H1 (cell line): Measurements from ENCODE around the gene BCAR1. TPM values are rescaled to one million over a fixed set of nuclear protein-coding genes. Genes with fewer than 3 reads are reported as not detected.

ENCODE experiments used
- CTCF ChIA-PET: fragments of 300-600 bp; sonication (Branson Sonifier 250); formaldehyde crosslinking; loops from one replicate; lab custom pipeline; 2021; ENCODE audit not compliant: partially characterized antibody; lab: Charles Lee
- POLR2A ChIA-PET: fragments of 300-600 bp; sonication (Branson Sonifier 250); formaldehyde crosslinking; loops from one replicate; lab custom pipeline; 2021; ENCODE audit warnings: inconsistent platforms; ENCODE audit not compliant: partially characterized antibody; lab: Charles Lee
- DNase-seq, 2 experiments: peaks; one replicate each; pipeline versions ENCODE4 v3.0.0 to v3.0.0-alpha.2; 2010 to 2022; ENCODE audit warnings: low spot score in 2 of 2, low read depth in 1 of 2, mixed read lengths in 1 of 2
- FAIRE-seq: peaks from 2 replicates; lab custom pipeline; 2011; peaks lifted over from hg19 to GRCh38; lab: Jason Lieb, UNC
- H2AFZ ChIP-seq: 2 replicates; pipeline ENCODE4 v1.8.1; 2012; ENCODE audit warnings: low read length, inconsistent platforms
- H2AK5ac ChIP-seq: 2 replicates; pipeline ENCODE4 v1.6.1; 2013; ENCODE audit warnings: low read depth, low read length
- H2BK120ac ChIP-seq: replicated peaks from 2 replicates; pipeline ENCODE3; 2013; ENCODE audit warnings: low read depth, low read length, inconsistent platforms
- H2BK12ac ChIP-seq: 2 replicates; pipeline ENCODE4 v1.6.1; 2013; ENCODE audit warnings: low read depth, low read length
- H2BK15ac ChIP-seq: 2 replicates; pipeline ENCODE4 v1.6.1; 2013; ENCODE audit warnings: low read length
- H2BK20ac ChIP-seq: 2 replicates; pipeline ENCODE4 v1.6.1; 2013; ENCODE audit warnings: low read length
- H2BK5ac ChIP-seq: 2 replicates; pipeline ENCODE4 v1.6.1; 2013; ENCODE audit warnings: low read depth, low read length
- H3K14ac ChIP-seq: 2 replicates; pipeline ENCODE4 v1.6.1; 2013; ENCODE audit warnings: inconsistent platforms; ENCODE audit not compliant: insufficient read length
- H3K18ac ChIP-seq: 2 replicates; pipeline ENCODE4 v1.6.1; 2013; ENCODE audit warnings: low read length; ENCODE audit errors: extremely low read depth
- H3K23ac ChIP-seq: 2 replicates; pipeline ENCODE4 v1.6.1; 2013; ENCODE audit warnings: inconsistent platforms; ENCODE audit not compliant: insufficient read length
- H3K23me2 ChIP-seq: 2 replicates; pipeline ENCODE4 v1.6.1; 2013; ENCODE audit warnings: low read depth, low read length
- H3K27ac ChIP-seq: 2 replicates; pipeline ENCODE4 v1.6.1; 2011; ENCODE audit warnings: low read depth, low read length, inconsistent platforms
- H3K27me3 ChIP-seq, 4 experiments: replicated peaks in 1 of 4; 1 replicate in 1 of 4; 2 replicates in 3 of 4; pipeline versions ENCODE4 v1.6.1 to v1.8.1; 2011 to 2013; ENCODE audit warnings: low read length in 3 of 4, mild to moderate bottlenecking in 3 of 4, inconsistent platforms in 2 of 4, mixed read lengths in 2 of 4, moderate library complexity in 1 of 4; ENCODE audit not compliant: control insufficient read depth in 3 of 4, insufficient read depth in 3 of 4; ENCODE audit errors: extremely low read depth in 1 of 4
- H3K36me3 ChIP-seq, 4 experiments: 2 replicates each; pipeline versions ENCODE4 v1.6.1 to v1.8.1; 2011 to 2013; ENCODE audit warnings: mild to moderate bottlenecking in 4 of 4, low read length in 3 of 4, moderate library complexity in 2 of 4, control low read depth in 1 of 4, inconsistent platforms in 1 of 4; ENCODE audit not compliant: insufficient read depth in 4 of 4, control insufficient read depth in 2 of 4
- H3K4ac ChIP-seq: replicated peaks from 2 replicates; pipeline ENCODE3; 2013; ENCODE audit warnings: low read length, low read depth, mixed read lengths, inconsistent platforms; ENCODE audit not compliant: insufficient read length
- H3K4me1 ChIP-seq, 4 experiments: replicated peaks in 1 of 4; 1 replicate in 1 of 4; 2 replicates in 3 of 4; pipeline versions ENCODE4 v1.6.1 to v1.8.1; 2011 to 2013; ENCODE audit warnings: low read length in 3 of 4, inconsistent platforms in 2 of 4, mixed read lengths in 1 of 4; ENCODE audit not compliant: insufficient read depth in 4 of 4, control insufficient read depth in 3 of 4
- H3K4me2 ChIP-seq, 2 experiments: 2 replicates each; pipeline versions ENCODE4 v1.6.1 to v1.8.1; 2011 to 2013; ENCODE audit warnings: low read depth in 2 of 2, low read length in 2 of 2, control low read depth in 1 of 2, inconsistent platforms in 1 of 2, mild to moderate bottlenecking in 1 of 2; ENCODE audit not compliant: insufficient read depth in 1 of 2
- H3K4me3 ChIP-seq, 4 experiments: fragments of 200-600, 300-600 bp in 1 of 4; sonication (generic), shearing (Covaris generic), sonication (Bioruptor Twin) in 1 of 4; 2 replicates each; pipeline versions ENCODE4 v1.5.1 to v1.8.1; 2011 to 2016; ENCODE audit warnings: low read length in 4 of 4, low read depth in 3 of 4, control low read depth in 2 of 4, inconsistent platforms in 2 of 4, mild to moderate bottlenecking in 2 of 4, mixed read lengths in 1 of 4, moderate library complexity in 1 of 4; ENCODE audit not compliant: insufficient read depth in 2 of 4; ENCODE audit errors: extremely low read depth in 1 of 4
- H3K56ac ChIP-seq: replicated peaks from 2 replicates; pipeline ENCODE3; 2013; ENCODE audit warnings: low read depth, mild to moderate bottlenecking, mixed read lengths, low read length, inconsistent platforms; ENCODE audit not compliant: insufficient read length
- H3K79me1 ChIP-seq: 2 replicates; pipeline ENCODE4 v1.6.1; 2013; ENCODE audit warnings: low read depth, low read length, control low read depth
- H3K79me2 ChIP-seq, 2 experiments: 2 replicates each; pipeline versions ENCODE4 v1.6.1 to v1.8.1; 2012 to 2013; ENCODE audit warnings: low read length in 2 of 2, mild to moderate bottlenecking in 2 of 2, inconsistent platforms in 1 of 2; ENCODE audit not compliant: insufficient read depth in 2 of 2, control insufficient read depth in 1 of 2
- H3K9ac ChIP-seq, 4 experiments: replicated peaks in 1 of 4; 1 replicate in 1 of 4; 2 replicates in 3 of 4; pipeline versions ENCODE4 v1.6.1 to v1.8.1; 2011 to 2013; ENCODE audit warnings: low read depth in 3 of 4, low read length in 3 of 4, control low read depth in 2 of 4, mild to moderate bottlenecking in 2 of 4, moderate library complexity in 2 of 4, inconsistent platforms in 1 of 4; ENCODE audit errors: extremely low read depth in 1 of 4
- H3K9me3 ChIP-seq, 2 experiments: 2 replicates each; pipeline versions ENCODE4 v1.6.1 to v1.8.1; 2012 to 2013; ENCODE audit warnings: mild to moderate bottlenecking in 2 of 2, moderate library complexity in 2 of 2, control low read depth in 1 of 2, inconsistent platforms in 1 of 2, low read depth in 1 of 2, low read length in 1 of 2, mixed read lengths in 1 of 2; ENCODE audit not compliant: insufficient read depth in 2 of 2
- H4K20me1 ChIP-seq, 2 experiments: replicated peaks in 1 of 2; 2 replicates each; pipeline versions ENCODE3 to v1.8.1; 2011 to 2013; ENCODE audit warnings: inconsistent platforms in 2 of 2, low read length in 2 of 2, mild to moderate bottlenecking in 1 of 2; ENCODE audit not compliant: insufficient read depth in 2 of 2, control insufficient read depth in 1 of 2
- H4K5ac ChIP-seq: 2 replicates; pipeline ENCODE4 v1.6.1; 2013; ENCODE audit warnings: low read length, low read depth, mixed read lengths, inconsistent platforms; ENCODE audit not compliant: insufficient read length
- H4K8ac ChIP-seq: 2 replicates; pipeline ENCODE4 v1.8.0; 2013; ENCODE audit warnings: mild to moderate bottlenecking, moderate library complexity, low read length, inconsistent platforms; ENCODE audit not compliant: insufficient read depth; ENCODE audit errors: extremely low read depth
- H4K91ac ChIP-seq: replicated peaks from 2 replicates; pipeline ENCODE3; 2013; ENCODE audit warnings: low read length, mixed read lengths, inconsistent platforms; ENCODE audit not compliant: insufficient read length
- CHD2 ChIP-seq: IDR thresholded peaks from 2 replicates; pipeline ENCODE4 v1.6.1; 2012; ENCODE audit warnings: low read length, improper control_type of control experiment
- CTBP2 ChIP-seq: IDR thresholded peaks from 2 replicates; pipeline ENCODE4 v1.7.0; 2011; ENCODE audit warnings: borderline replicate concordance, mild to moderate bottlenecking, moderate library complexity, mixed read lengths, low read length; ENCODE audit not compliant: insufficient read depth, insufficient read length
- GTF2F1 ChIP-seq: IDR thresholded peaks from 2 replicates; pipeline ENCODE4 v1.6.1; 2012; ENCODE audit warnings: low read depth, low read length, improper control_type of control experiment, borderline replicate concordance
- JUND ChIP-seq: IDR thresholded peaks from 2 replicates; pipeline ENCODE4 v1.6.1; 2011; ENCODE audit warnings: mild to moderate bottlenecking, improper control_type of control experiment, low read length
- KDM1A ChIP-seq: fragments of 200-600, 300-600 bp; sonication (generic); IDR thresholded peaks from 2 replicates; pipeline ENCODE4 v1.7.1; 2016; ENCODE audit warnings: mild to moderate bottlenecking, low read length, borderline replicate concordance
- RBBP5 ChIP-seq: IDR thresholded peaks from 2 replicates; pipeline ENCODE4 v1.7.1; 2012; ENCODE audit warnings: low read depth, mild to moderate bottlenecking, inconsistent platforms, low read length, moderate library complexity, borderline replicate concordance
- SP1 ChIP-seq: IDR thresholded peaks from 2 replicates; pipeline ENCODE4 v1.6.1; 2011; ENCODE audit warnings: low read depth, low read length
- TAF1 ChIP-seq: IDR thresholded peaks from 2 replicates; pipeline ENCODE4 v1.6.1; 2011; ENCODE audit warnings: mild to moderate bottlenecking, low read depth, low read length
- WGBS, 2 experiments: shearing (Covaris generic) in 1 of 2; methylation state at CpG; one replicate each; pipeline versions ENCODE4 v1.1.6 to v1.1.7; 2013 to 2015; ENCODE audit warnings: low lambda C conversion rate in 2 of 2, mixed read lengths in 2 of 2, inconsistent platforms in 1 of 2, low coverage in 1 of 2, missing lambda C conversion rate in 1 of 2; ENCODE audit not compliant: insufficient replicate concordance in 2 of 2, insufficient coverage in 1 of 2, insufficient read length in 1 of 2; ENCODE audit errors: extremely low coverage in 1 of 2, missing lambda C conversion rate in 1 of 2; 5-methylcytosine and 5-hydroxymethylcytosine counted together
- polyA plus RNA-seq, 7 experiments: library from polyadenylated mRNA; depleted of rRNA in 3 of 7; stranded (reverse) in 5 of 7; unstranded in 2 of 7; fragments of >200 nt in 5 of 7; fragments of 200-250 nt in 2 of 7; gene quantifications; 1 replicate in 5 of 7; 2 replicates in 1 of 7; 4 replicates in 1 of 7; pipeline versions ENCODE4 v1.2.1 to v1.2.3, GENCODE V29; 2011 to 2013; ENCODE audit warnings: missing spikeins in 2 of 7, mixed read lengths in 2 of 7
- total RNA-seq: library from RNA; stranded (reverse); fragmentation: NEBNext Ultra II Directional; extraction: Animal tissue kit (Norgen Biotek cat#: 25700); gene quantifications from 2 replicates; pipeline ENCODE4 v1.2.1, GENCODE V29; 2021
- TF ChIP-seq, protein P1 (sequence below): IDR thresholded peaks from 2 replicates; pipeline ENCODE4 v1.6.1; 2012; ENCODE audit warnings: low read length, inconsistent platforms
- TF ChIP-seq, protein P2 (sequence below), 3 experiments: IDR thresholded peaks; 1 replicate in 2 of 3; 2 replicates in 1 of 3; pipeline versions ENCODE4 v1.5.1 to v1.6.1; 2011; ENCODE audit warnings: low read length in 3 of 3, mild to moderate bottlenecking in 3 of 3, inconsistent platforms in 2 of 3, low read depth in 1 of 3, moderate library complexity in 1 of 3; ENCODE audit not compliant: insufficient read depth in 1 of 3; ENCODE audit errors: control extremely low read depth in 1 of 3

Gene BCAR1
- total and polyA plus RNA-seq, 2 of the 8 experiments (the other 6 are each of a cell fraction or from before 2014, with no cell fraction given) = 59.8 to 105 TPM

- H2BK20ac ChIP-seq = no peak overlapping the region
- H3K9ac ChIP-seq = no peak overlapping the region
- H2AFZ ChIP-seq = no peak overlapping the region
- H3K18ac ChIP-seq = no peak overlapping the region
- H3K79me2 ChIP-seq = no peaks in the 10 kb centered on the region
- H2AK5ac ChIP-seq = no peak overlapping the region
- H3K27me3 ChIP-seq = no peaks in the 10 kb centered on the region
- no peak overlapping the region for H3K4me3 ChIP-seq
- H4K91ac ChIP-seq = no peak overlapping the region
- H3K23me2 ChIP-seq = no peaks in the 10 kb centered on the region
- H3K9me3 ChIP-seq = no peaks in the 10 kb centered on the region
- H2BK12ac ChIP-seq = no peak overlapping the region
- H3K36me3 ChIP-seq = peaks cover 3 to 33% (median 16%) of the 10 kb centered on the region in 4 experiments; a peak in 6 of 8 replicates
- H3K4me1 ChIP-seq = no peaks in the 10 kb centered on the region
- no peak overlapping the region for H2BK120ac ChIP-seq
- no peak for FAIRE-seq
- H3K4me2 ChIP-seq = no peak overlapping the region
- no peak overlapping the region for H3K27ac ChIP-seq
- H4K20me1 ChIP-seq = peaks cover 0 to 4% of the 10 kb centered on the region in 2 experiments
- H3K4ac ChIP-seq = no peak overlapping the region
- no peak overlapping the region for H3K56ac ChIP-seq
- H2BK15ac ChIP-seq = no peak overlapping the region
- DNase-seq = no peak
- 79% methylated on average over 3 of the region's 3 CpGs; no CpG with 5 or more reads in 1 of the 2 experiments for WGBS, 2 experiments
- no peak overlapping the region for H2BK5ac ChIP-seq
- H3K14ac ChIP-seq = no peak overlapping the region
- no peak overlapping the region for H3K23ac ChIP-seq
- no peaks in the 10 kb centered on the region for H3K79me1 ChIP-seq
- ChIA-PET CTCF (interaction anchor here (1.0 to 1.9 kb wide), 5 partner anchors 9 to 180 kb away, joined by 3 to 6 read pairs (median 3); no protein-coding TSS in a partner anchor), POLR2A (no interaction called here)
- no peak overlapping the region for H4K5ac ChIP-seq
- no peak overlapping the region for H4K8ac ChIP-seq
- TF ChIP-seq KDM1A = no peak
- TF ChIP-seq, protein P1, sequence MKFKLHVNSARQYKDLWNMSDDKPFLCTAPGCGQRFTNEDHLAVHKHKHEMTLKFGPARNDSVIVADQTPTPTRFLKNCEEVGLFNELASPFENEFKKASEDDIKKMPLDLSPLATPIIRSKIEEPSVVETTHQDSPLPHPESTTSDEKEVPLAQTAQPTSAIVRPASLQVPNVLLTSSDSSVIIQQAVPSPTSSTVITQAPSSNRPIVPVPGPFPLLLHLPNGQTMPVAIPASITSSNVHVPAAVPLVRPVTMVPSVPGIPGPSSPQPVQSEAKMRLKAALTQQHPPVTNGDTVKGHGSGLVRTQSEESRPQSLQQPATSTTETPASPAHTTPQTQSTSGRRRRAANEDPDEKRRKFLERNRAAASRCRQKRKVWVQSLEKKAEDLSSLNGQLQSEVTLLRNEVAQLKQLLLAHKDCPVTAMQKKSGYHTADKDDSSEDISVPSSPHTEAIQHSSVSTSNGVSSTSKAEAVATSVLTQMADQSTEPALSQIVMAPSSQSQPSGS = no peak
- TF ChIP-seq TAF1 = no peak
- no peak for TF ChIP-seq CHD2
- no peak for TF ChIP-seq SP1
- no peak for TF ChIP-seq CTBP2
- TF ChIP-seq, protein P2, sequence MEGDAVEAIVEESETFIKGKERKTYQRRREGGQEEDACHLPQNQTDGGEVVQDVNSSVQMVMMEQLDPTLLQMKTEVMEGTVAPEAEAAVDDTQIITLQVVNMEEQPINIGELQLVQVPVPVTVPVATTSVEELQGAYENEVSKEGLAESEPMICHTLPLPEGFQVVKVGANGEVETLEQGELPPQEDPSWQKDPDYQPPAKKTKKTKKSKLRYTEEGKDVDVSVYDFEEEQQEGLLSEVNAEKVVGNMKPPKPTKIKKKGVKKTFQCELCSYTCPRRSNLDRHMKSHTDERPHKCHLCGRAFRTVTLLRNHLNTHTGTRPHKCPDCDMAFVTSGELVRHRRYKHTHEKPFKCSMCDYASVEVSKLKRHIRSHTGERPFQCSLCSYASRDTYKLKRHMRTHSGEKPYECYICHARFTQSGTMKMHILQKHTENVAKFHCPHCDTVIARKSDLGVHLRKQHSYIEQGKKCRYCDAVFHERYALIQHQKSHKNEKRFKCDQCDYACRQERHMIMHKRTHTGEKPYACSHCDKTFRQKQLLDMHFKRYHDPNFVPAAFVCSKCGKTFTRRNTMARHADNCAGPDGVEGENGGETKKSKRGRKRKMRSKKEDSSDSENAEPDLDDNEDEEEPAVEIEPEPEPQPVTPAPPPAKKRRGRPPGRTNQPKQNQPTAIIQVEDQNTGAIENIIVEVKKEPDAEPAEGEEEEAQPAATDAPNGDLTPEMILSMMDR (IDR thresholded peaks at IDR 0.05; ENCODE audit: control extremely low read depth in 1 of 3, insufficient read depth in 1 of 3, low read depth in 1 of 3, low read length in 3 of 3) = no peak
- TF ChIP-seq GTF2F1 = no peak
- TF ChIP-seq RBBP5 = no peak
- no peak for TF ChIP-seq JUND
These were observed 41.3 kb upstream of the BCAR1 start for GRCh38 chr16:75292691-75293090.
